ENCODE results near the gene CRACR2A.

CRACR2A gene

DNA sequence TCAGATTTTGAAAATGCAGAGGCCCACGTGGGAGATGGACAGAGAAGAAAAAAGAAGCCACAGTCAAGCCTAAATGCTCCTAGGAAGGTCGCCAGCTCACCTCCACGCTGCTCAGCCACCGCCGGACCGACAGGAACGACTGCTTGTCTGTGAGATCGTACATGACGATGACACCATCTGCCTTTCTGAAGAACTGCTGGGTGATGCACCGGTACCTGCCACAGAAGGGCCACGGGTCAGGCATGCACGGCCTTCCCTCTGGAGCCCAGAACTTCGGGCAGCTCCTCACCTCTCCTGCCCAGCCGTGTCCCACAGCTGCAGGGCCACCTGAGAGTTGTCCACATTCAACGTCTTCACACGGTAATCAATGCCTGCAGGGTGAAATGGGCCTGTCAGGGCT lies 125.6 kb downstream of the CRACR2A start:
- TF ChIP-seq, protein P1, sequence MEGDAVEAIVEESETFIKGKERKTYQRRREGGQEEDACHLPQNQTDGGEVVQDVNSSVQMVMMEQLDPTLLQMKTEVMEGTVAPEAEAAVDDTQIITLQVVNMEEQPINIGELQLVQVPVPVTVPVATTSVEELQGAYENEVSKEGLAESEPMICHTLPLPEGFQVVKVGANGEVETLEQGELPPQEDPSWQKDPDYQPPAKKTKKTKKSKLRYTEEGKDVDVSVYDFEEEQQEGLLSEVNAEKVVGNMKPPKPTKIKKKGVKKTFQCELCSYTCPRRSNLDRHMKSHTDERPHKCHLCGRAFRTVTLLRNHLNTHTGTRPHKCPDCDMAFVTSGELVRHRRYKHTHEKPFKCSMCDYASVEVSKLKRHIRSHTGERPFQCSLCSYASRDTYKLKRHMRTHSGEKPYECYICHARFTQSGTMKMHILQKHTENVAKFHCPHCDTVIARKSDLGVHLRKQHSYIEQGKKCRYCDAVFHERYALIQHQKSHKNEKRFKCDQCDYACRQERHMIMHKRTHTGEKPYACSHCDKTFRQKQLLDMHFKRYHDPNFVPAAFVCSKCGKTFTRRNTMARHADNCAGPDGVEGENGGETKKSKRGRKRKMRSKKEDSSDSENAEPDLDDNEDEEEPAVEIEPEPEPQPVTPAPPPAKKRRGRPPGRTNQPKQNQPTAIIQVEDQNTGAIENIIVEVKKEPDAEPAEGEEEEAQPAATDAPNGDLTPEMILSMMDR (IDR thresholded peaks at IDR 0.05; ENCODE audit: insufficient read depth, low read depth, low read length, missing control alignments): no peak
- DNase-seq (ENCODE audit: low read depth): no peak
- H3K4me3 ChIP-seq (ENCODE audit: low read depth, low read length): no peak overlapping the region

DNA sequence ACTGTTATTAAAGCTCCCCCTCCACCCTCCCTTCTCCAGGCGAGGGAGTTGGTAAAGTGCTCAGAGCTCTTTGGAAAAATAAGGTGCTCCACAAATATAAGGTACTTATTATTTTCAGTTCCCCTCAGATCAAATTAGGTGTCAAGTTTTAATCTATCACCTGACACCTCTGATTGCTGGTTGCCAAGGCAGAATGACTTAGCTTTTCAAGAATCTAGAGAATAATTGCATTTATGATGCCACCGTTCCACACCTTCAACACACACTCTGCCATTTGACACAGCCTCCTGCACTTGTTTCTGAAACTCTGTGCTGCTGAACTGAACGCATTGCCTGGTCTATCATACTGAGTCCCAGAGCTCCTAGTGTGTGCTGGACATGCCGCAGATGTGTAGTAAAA lies 128.6 kb downstream of the CRACR2A start:
- no peak overlapping the region for H3K4me3 ChIP-seq (ENCODE audit: low read depth, low read length)
- TF ChIP-seq, protein P1 (IDR thresholded peaks at IDR 0.05; ENCODE audit: insufficient read depth, low read depth, low read length, missing control alignments): no peak
- DNase-seq (ENCODE audit: low read depth): no peak

DNA sequence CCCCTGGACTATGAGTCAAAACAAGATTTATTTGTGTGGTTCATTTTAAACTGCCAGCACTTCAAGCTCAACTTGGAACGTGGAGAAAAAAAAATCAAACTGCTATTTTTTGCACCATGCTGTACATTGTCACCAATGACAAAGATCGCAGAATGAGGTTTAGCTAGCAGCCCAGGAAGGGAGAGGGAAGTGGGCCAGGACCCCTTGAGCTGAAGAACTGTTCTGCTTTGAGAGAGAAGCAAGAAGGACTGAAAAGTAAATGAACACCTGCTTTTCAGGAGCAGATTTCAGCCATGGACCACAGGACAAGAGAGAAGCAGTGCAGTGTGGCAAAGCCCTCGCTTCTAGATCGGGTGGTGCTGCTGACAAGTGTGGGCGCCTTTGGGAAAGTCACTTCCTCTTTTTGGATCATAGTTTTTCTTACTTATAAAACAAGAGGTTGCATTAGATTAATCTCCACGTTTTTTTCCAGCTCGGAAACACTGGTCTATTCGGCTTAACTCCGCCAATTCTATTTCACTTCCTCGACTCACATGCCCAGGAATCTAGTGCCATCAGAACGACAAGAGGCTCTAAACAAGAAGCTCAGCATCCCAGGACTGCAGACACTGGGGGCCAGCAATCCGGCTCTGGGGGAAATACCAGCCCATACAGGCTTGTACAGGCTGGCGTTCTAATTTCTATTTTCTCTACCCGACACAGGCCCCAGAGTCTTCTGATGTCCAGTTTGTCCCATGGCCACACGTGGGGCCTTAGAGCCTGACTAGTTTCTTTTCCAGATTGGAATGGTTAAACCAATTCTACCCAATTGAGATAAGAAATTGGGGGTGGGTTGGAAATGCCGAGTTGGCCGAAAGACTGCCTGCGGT lies 129.9 kb downstream of the CRACR2A start:
- no peak overlapping the region for H3K4me3 ChIP-seq (ENCODE audit: low read depth, low read length)
- TF ChIP-seq, protein P1 (IDR thresholded peaks at IDR 0.05; ENCODE audit: insufficient read depth, low read depth, low read length, missing control alignments): no peak
- peak; percentile 3 for DNase-seq (ENCODE audit: low read depth)

DNA sequence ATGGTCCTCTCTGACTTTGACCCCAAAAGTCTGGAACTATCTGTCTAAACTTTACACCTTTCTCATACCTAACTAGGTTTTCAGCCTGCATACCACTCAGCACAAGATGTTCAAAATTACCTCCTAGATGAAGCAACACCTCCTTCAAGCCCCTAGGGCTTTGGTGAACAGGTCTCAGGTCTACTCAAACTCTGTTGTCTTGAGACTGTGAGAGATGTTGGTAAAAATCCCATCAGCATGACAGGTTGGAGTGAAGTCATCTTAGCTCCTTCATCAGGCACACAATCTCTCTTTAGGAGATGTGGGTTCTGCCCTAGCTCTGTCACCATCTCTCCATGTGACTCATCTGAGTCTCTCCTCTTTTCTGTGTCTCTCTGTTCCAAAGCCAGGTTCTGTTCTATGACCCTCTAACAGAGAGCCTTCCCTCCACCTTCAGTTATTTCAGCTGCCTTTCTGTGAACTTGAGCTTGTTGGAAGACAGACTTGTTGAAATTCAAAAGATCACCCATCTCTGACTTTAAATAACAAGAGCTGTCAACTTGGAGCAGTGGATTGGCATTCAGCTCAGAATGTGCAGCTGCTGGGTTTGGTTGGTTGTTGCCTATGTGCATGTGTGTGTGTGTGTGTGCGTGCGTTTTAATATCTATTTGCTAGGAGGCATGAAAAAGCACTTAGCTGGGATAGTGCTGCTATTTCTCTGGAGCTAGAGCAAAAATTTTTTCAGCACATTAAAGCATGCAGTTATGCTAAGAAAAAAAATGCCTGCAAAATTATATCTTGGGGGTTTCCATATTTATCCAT lies 130.7 kb downstream of the CRACR2A start:
- no peak for DNase-seq (ENCODE audit: low read depth)
- TF ChIP-seq, protein P1 (IDR thresholded peaks at IDR 0.05; ENCODE audit: insufficient read depth, low read depth, low read length, missing control alignments): no peak
- H3K4me3 ChIP-seq (ENCODE audit: low read depth, low read length): no peak overlapping the region

DNA sequence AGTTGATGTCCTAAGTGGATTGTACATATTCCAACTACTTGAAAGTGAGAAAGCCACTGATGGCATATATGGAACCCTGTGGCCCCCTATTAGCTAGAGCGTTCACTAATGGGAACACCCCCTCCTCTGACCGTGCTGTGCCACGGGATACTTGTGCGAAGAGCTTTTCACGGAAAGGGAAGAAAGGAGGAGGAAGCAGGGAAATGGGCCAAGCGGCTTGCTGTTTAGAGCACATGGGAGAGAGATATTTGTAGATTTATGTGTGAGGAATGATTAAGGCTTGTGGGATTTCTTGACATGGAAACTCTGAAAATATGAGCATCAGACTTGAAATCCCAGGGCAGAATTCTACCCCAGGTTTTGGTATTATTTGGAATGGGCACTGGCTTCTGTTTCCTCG lies 132.1 kb downstream of the CRACR2A start:
- H3K4me3 ChIP-seq (ENCODE audit: low read depth, low read length): no peak overlapping the region
- no peak for DNase-seq (ENCODE audit: low read depth)
- TF ChIP-seq, protein P1 (IDR thresholded peaks at IDR 0.05; ENCODE audit: insufficient read depth, low read depth, low read length, missing control alignments): no peak

DNA sequence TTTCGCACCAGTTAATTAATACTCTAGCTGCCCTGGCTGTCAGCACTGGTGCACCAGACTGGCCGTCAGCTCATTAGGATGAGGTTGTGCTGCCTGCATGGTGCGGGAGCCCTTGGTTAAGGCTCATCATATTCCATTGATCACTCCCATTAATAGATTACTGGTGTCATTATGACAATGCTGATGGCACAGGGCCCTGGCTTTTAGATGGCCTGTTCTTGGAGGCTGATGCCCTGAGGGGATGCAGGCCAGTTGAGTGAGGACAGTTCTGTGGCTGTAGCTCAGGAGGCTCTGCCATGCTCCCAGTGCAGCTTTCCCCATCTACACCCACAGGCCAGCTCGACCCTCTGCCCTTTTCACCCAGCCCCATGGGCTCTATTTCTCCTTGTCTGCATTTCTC lies 135.3 kb downstream of the CRACR2A start:
- DNase-seq (ENCODE audit: low read depth): no peak
- no peak overlapping the region for H3K4me3 ChIP-seq (ENCODE audit: low read depth, low read length)
- TF ChIP-seq, protein P1 (IDR thresholded peaks at IDR 0.05; ENCODE audit: insufficient read depth, low read depth, low read length, missing control alignments): no peak
